Amniotic stem cell (primary cell): ENCODE measurements around the gene COL11A2.

Experiments
- DNase-seq: peaks from one replicate; lab custom pipeline; 2025; lab: John Stamatoyannopoulos, UW

COL11A2 gene

GRCh38 chr6:33116841-33117711 lies 75.2 kb downstream of the COL11A2 start:
- no peak for DNase-seq

- DNase-seq, result no peak
Measured at GRCh38 chr6:33116417-33116816, 75.8 kb downstream of the COL11A2 start.

GRCh38 chr6:33114406-33114805 lies 77.9 kb downstream of the COL11A2 start:
- DNase-seq, result no peak

GRCh38 chr6:33113755-33114154 lies 78.5 kb downstream of the COL11A2 start:
- no peak for DNase-seq
